Measurements from ENCODE around the gene WDTC1. TPM values are rescaled to one million over a fixed set of nuclear protein-coding genes. Genes with fewer than 3 reads are reported as not detected.
"Not testable (repeated sequence)": the region's sequence is repeated elsewhere in the genome, so short reads cannot be mapped to it uniquely, and the experiment has no call there.

The WDTC1 gene
- total and polyA plus RNA-seq, 2 donors, result 10.8 to 19.2 TPM

GRCh38 chr1:27269276-27269675, 34.8 kb downstream of the WDTC1 start:
- 94% methylated on average over 4 of the region's 4 CpGs for WGBS
- H3K27ac ChIP-seq (ENCODE audit: low read depth in 1 of 2, low read length in 1 of 2), result no peak overlapping the region
- H3K4me1 ChIP-seq (ENCODE audit: control insufficient read depth in 2 of 2, insufficient read depth in 2 of 2, low read length in 2 of 2), result no peaks in the 10 kb centered on the region
- H3K36me3 ChIP-seq (ENCODE audit: control insufficient read depth in 2 of 2, insufficient read depth in 2 of 2, low read length in 1 of 2), result peaks cover 7 to 10% of the 10 kb centered on the region in 2 donors
- DNase-seq (ENCODE audit: low read depth in 6 of 9, low spot score in 9 of 9), result no peak
- no peaks in the 10 kb centered on the region for H3K27me3 ChIP-seq (ENCODE audit: control insufficient read depth in 2 of 2, insufficient read depth in 1 of 2, low read length in 1 of 2)
- no peak overlapping the region for H3K4me3 ChIP-seq (ENCODE audit: low read length in 2 of 2)
- no peaks in the 10 kb centered on the region for H3K9me3 ChIP-seq (ENCODE audit: control insufficient read depth in 2 of 2, insufficient read depth in 1 of 2, low read length in 1 of 2)

- Histone ChIP-seq H3K27ac (ENCODE audit: low read depth in 1 of 2, low read length in 1 of 2) (no peak overlapping the region), H3K4me3 (ENCODE audit: low read length in 2 of 2) (no peak overlapping the region), H3K9me3 (ENCODE audit: control insufficient read depth in 2 of 2, insufficient read depth in 1 of 2, low read length in 1 of 2) (peaks cover 0 to 3% of the 10 kb centered on the region in 2 donors), H3K4me1 (ENCODE audit: control insufficient read depth in 2 of 2, insufficient read depth in 2 of 2, low read length in 2 of 2) (no peaks in the 10 kb centered on the region), H3K36me3 (ENCODE audit: control insufficient read depth in 2 of 2, insufficient read depth in 2 of 2, low read length in 1 of 2) (peaks cover 0 to 6% of the 10 kb centered on the region in 2 donors), H3K27me3 (ENCODE audit: control insufficient read depth in 2 of 2, insufficient read depth in 1 of 2, low read length in 1 of 2) (no peaks in the 10 kb centered on the region)
- WGBS, result 97% methylated on average over 1 of the region's 1 CpG
- no peak for DNase-seq (ENCODE audit: low read depth in 6 of 9, low spot score in 9 of 9)
Observed at GRCh38 chr1:27274204-27274603, 39.8 kb downstream of the WDTC1 start.

GRCh38 chr1:27275696-27276095, 41.3 kb downstream of the WDTC1 start:
- no peak for DNase-seq (ENCODE audit: low read depth in 6 of 9, low spot score in 9 of 9)
- WGBS, result 82% methylated on average over 3 of the region's 3 CpGs
- Histone ChIP-seq H3K9me3 (ENCODE audit: control insufficient read depth in 2 of 2, insufficient read depth in 1 of 2, low read length in 1 of 2) (peaks cover 0 to 3% of the 10 kb centered on the region in 2 donors), H3K4me3 (ENCODE audit: low read length in 2 of 2) (no peak overlapping the region), H3K27me3 (ENCODE audit: control insufficient read depth in 2 of 2, insufficient read depth in 1 of 2, low read length in 1 of 2) (no peaks in the 10 kb centered on the region), H3K36me3 (ENCODE audit: control insufficient read depth in 2 of 2, insufficient read depth in 2 of 2, low read length in 1 of 2) (peaks cover 0 to 3% of the 10 kb centered on the region in 2 donors), H3K4me1 (ENCODE audit: control insufficient read depth in 2 of 2, insufficient read depth in 2 of 2, low read length in 2 of 2) (no peaks in the 10 kb centered on the region), H3K27ac (ENCODE audit: low read depth in 1 of 2, low read length in 1 of 2) (no peak overlapping the region)

- Histone ChIP-seq H3K27ac (ENCODE audit: low read depth in 1 of 2, low read length in 1 of 2) (peak overlapping the region in 1 of 2 donors; percentile 80), H3K4me3 (ENCODE audit: low read length in 2 of 2) (no peak overlapping the region), H3K27me3 (ENCODE audit: control insufficient read depth in 2 of 2, insufficient read depth in 1 of 2, low read length in 1 of 2) (no peaks in the 10 kb centered on the region), H3K9me3 (ENCODE audit: control insufficient read depth in 2 of 2, insufficient read depth in 1 of 2, low read length in 1 of 2) (no peaks in the 10 kb centered on the region), H3K4me1 (ENCODE audit: control insufficient read depth in 2 of 2, insufficient read depth in 2 of 2, low read length in 2 of 2) (peaks cover 5 to 37% of the 10 kb centered on the region in 2 donors), H3K36me3 (ENCODE audit: control insufficient read depth in 2 of 2, insufficient read depth in 2 of 2, low read length in 1 of 2) (peaks cover 18 to 32% of the 10 kb centered on the region in 2 donors)
- WGBS, result 58% methylated on average over 11 of the region's 11 CpGs
- peak; percentile 68 to 95 (median 89) for DNase-seq (ENCODE audit: low read depth in 6 of 9, low spot score in 9 of 9)
Observed at GRCh38 chr1:27284425-27285273, 50.2 kb downstream of the WDTC1 start.

- Histone ChIP-seq H3K4me1 (ENCODE audit: control insufficient read depth in 2 of 2, insufficient read depth in 2 of 2, low read length in 2 of 2) (peaks cover 5 to 37% of the 10 kb centered on the region in 2 donors), H3K9me3 (ENCODE audit: control insufficient read depth in 2 of 2, insufficient read depth in 1 of 2, low read length in 1 of 2) (no peaks in the 10 kb centered on the region), H3K27me3 (ENCODE audit: control insufficient read depth in 2 of 2, insufficient read depth in 1 of 2, low read length in 1 of 2) (no peaks in the 10 kb centered on the region), H3K27ac (ENCODE audit: low read depth in 1 of 2, low read length in 1 of 2) (peak overlapping the region in 1 of 2 donors; percentile 80), H3K4me3 (ENCODE audit: low read length in 2 of 2) (no peak overlapping the region), H3K36me3 (ENCODE audit: control insufficient read depth in 2 of 2, insufficient read depth in 2 of 2, low read length in 1 of 2) (peaks cover 18 to 34% of the 10 kb centered on the region in 2 donors)
- 57% methylated on average over 2 of the region's 2 CpGs for WGBS
- peak in 4 of 9 donors; percentile 25 to 62 (median 35) for DNase-seq (ENCODE audit: low read depth in 6 of 9, low spot score in 9 of 9)
Observed at GRCh38 chr1:27285274-27285660, 50.8 kb downstream of the WDTC1 start.

- H3K27ac ChIP-seq (ENCODE audit: low read depth in 1 of 2, low read length in 1 of 2), result peak overlapping the region in 1 of 2 donors; percentile 80
- H3K4me1 ChIP-seq (ENCODE audit: control insufficient read depth in 2 of 2, insufficient read depth in 2 of 2, low read length in 2 of 2), result peaks cover 5 to 37% of the 10 kb centered on the region in 2 donors
- not testable (repeated sequence) for H3K9me3 ChIP-seq (ENCODE audit: control insufficient read depth in 2 of 2, insufficient read depth in 1 of 2, low read length in 1 of 2); H3K27me3 ChIP-seq (ENCODE audit: control insufficient read depth in 2 of 2, insufficient read depth in 1 of 2, low read length in 1 of 2); H3K4me3 ChIP-seq (ENCODE audit: low read length in 2 of 2)
- H3K36me3 ChIP-seq (ENCODE audit: control insufficient read depth in 2 of 2, insufficient read depth in 2 of 2, low read length in 1 of 2), result peaks cover 23 to 40% of the 10 kb centered on the region in 2 donors
- peak in 7 of 9 donors; percentile 25 to 68 (median 36) for DNase-seq (ENCODE audit: low read depth in 6 of 9, low spot score in 9 of 9)
- WGBS, result 61% methylated on average over 7 of the region's 7 CpGs
Observed at GRCh38 chr1:27285821-27286220, 51.4 kb downstream of the WDTC1 start.

GRCh38 chr1:27289125-27289524, 54.7 kb downstream of the WDTC1 start:
- WGBS, result 99% methylated on average over 27 of the region's 29 CpGs
- H3K36me3 ChIP-seq (ENCODE audit: control insufficient read depth in 2 of 2, insufficient read depth in 2 of 2, low read length in 1 of 2), result peaks cover 31 to 46% of the 10 kb centered on the region in 2 donors

GRCh38 chr1:27290581-27290980, 56.1 kb downstream of the WDTC1 start:
- 98% methylated on average over 3 of the region's 3 CpGs for WGBS
- peaks cover 38 to 48% of the 10 kb centered on the region in 2 donors for H3K36me3 ChIP-seq (ENCODE audit: control insufficient read depth in 2 of 2, insufficient read depth in 2 of 2, low read length in 1 of 2)
- H3K27ac ChIP-seq (ENCODE audit: low read depth in 1 of 2, low read length in 1 of 2), result no peak overlapping the region
- H3K27me3 ChIP-seq (ENCODE audit: control insufficient read depth in 2 of 2, insufficient read depth in 1 of 2, low read length in 1 of 2), result no peaks in the 10 kb centered on the region
- DNase-seq (ENCODE audit: low read depth in 6 of 9, low spot score in 9 of 9), result no peak
- H3K4me3 ChIP-seq (ENCODE audit: low read length in 2 of 2), result no peak overlapping the region
- peaks cover 2 to 19% of the 10 kb centered on the region in 2 donors for H3K4me1 ChIP-seq (ENCODE audit: control insufficient read depth in 2 of 2, insufficient read depth in 2 of 2, low read length in 2 of 2)
- no peaks in the 10 kb centered on the region for H3K9me3 ChIP-seq (ENCODE audit: control insufficient read depth in 2 of 2, insufficient read depth in 1 of 2, low read length in 1 of 2)

More at GRCh38 chr1:27289125-27289524, 54.7 kb downstream of the WDTC1 start:
- DNase-seq (ENCODE audit: low read depth in 6 of 9, low spot score in 9 of 9); H3K4me3 ChIP-seq (ENCODE audit: low read length in 2 of 2); H3K27me3 ChIP-seq (ENCODE audit: control insufficient read depth in 2 of 2, insufficient read depth in 1 of 2, low read length in 1 of 2); H3K27ac ChIP-seq (ENCODE audit: low read depth in 1 of 2, low read length in 1 of 2); H3K9me3 ChIP-seq (ENCODE audit: control insufficient read depth in 2 of 2, insufficient read depth in 1 of 2, low read length in 1 of 2): not testable (repeated sequence)
- H3K4me1 ChIP-seq (ENCODE audit: control insufficient read depth in 2 of 2, insufficient read depth in 2 of 2, low read length in 2 of 2), result peaks cover 4 to 34% of the 10 kb centered on the region in 2 donors

GRCh38 chr1:27292106-27292505, 57.7 kb downstream of the WDTC1 start:
- peaks cover 0 to 13% of the 10 kb centered on the region in 2 donors for H3K4me1 ChIP-seq (ENCODE audit: control insufficient read depth in 2 of 2, insufficient read depth in 2 of 2, low read length in 2 of 2)
- peaks cover 46 to 56% of the 10 kb centered on the region in 2 donors for H3K36me3 ChIP-seq (ENCODE audit: control insufficient read depth in 2 of 2, insufficient read depth in 2 of 2, low read length in 1 of 2)
- no peaks in the 10 kb centered on the region for H3K27me3 ChIP-seq (ENCODE audit: control insufficient read depth in 2 of 2, insufficient read depth in 1 of 2, low read length in 1 of 2)
- H3K27ac ChIP-seq (ENCODE audit: low read depth in 1 of 2, low read length in 1 of 2), result no peak overlapping the region
- H3K4me3 ChIP-seq (ENCODE audit: low read length in 2 of 2), result no peak overlapping the region
- over 99% methylated on average over 5 of the region's 5 CpGs for WGBS
- no peaks in the 10 kb centered on the region for H3K9me3 ChIP-seq (ENCODE audit: control insufficient read depth in 2 of 2, insufficient read depth in 1 of 2, low read length in 1 of 2)
- DNase-seq (ENCODE audit: low read depth in 6 of 9, low spot score in 9 of 9), result no peak
